SH-SY5Y (cell line): ENCODE measurements around the gene TSC2.

Source experiments
- GATA2 ChIP-seq: IDR thresholded peaks from 2 replicates; pipeline ENCODE4 v1.6.1; 2011; ENCODE audit warnings: mild to moderate bottlenecking, low read depth, low read length
- GATA3 ChIP-seq: IDR thresholded peaks from 2 replicates; pipeline ENCODE4 v1.6.1; 2011; ENCODE audit warnings: low read depth, mild to moderate bottlenecking, low read length, moderate library complexity

- no peak for TF ChIP-seq GATA2
- no peak for TF ChIP-seq GATA3
These were observed 345 bp downstream of the TSC2 start for GRCh38 chr16:2048116-2048543.
